SK-N-SH (cell line): ENCODE measurements around the gene DNAH11.

ENCODE experiments used
- CTCF ChIP-seq: fragments of 200-600 bp; sonication (generic); IDR thresholded peaks from 2 replicates; pipeline ENCODE4 v1.6.1; 2017; ENCODE audit warnings: antibody characterized with exemption, mild to moderate bottlenecking, moderate library complexity
- GATA2 ChIP-seq: sonication (generic); formaldehyde crosslinking; IDR thresholded peaks from 2 replicates; pipeline ENCODE4 v1.5.0; 2020; ENCODE audit warnings: mild to moderate bottlenecking, missing genetic modification reagents
- NRF1 ChIP-seq: IDR thresholded peaks from 2 replicates; pipeline ENCODE4 v1.6.1; 2012; ENCODE audit warnings: low read depth, mild to moderate bottlenecking, low read length
- POLR2AphosphoS5 ChIP-seq: IDR thresholded peaks from 2 replicates; pipeline ENCODE4 v1.6.1; 2012; ENCODE audit warnings: low read depth, low read length
- REST ChIP-seq: IDR thresholded peaks from 2 replicates; pipeline ENCODE4 v1.6.1; 2012; ENCODE audit warnings: mild to moderate bottlenecking, low read depth, low read length, moderate library complexity
- TAF1 ChIP-seq: IDR thresholded peaks from 2 replicates; pipeline ENCODE4 v1.6.1; 2012; ENCODE audit warnings: low read depth, mild to moderate bottlenecking, low read length, moderate library complexity, borderline replicate concordance

- TF ChIP-seq TAF1 (no peak), CTCF (no peak), GATA2 (CRISPR knock-in tag) (no peak), NRF1 (no peak), REST (no peak), POLR2AphosphoS5 (no peak)
Measured at GRCh38 chr7:21544715-21545114, 1.9 kb downstream of the DNAH11 start.
